ENCODE measurements around the gene ANKRD44.

DNA sequence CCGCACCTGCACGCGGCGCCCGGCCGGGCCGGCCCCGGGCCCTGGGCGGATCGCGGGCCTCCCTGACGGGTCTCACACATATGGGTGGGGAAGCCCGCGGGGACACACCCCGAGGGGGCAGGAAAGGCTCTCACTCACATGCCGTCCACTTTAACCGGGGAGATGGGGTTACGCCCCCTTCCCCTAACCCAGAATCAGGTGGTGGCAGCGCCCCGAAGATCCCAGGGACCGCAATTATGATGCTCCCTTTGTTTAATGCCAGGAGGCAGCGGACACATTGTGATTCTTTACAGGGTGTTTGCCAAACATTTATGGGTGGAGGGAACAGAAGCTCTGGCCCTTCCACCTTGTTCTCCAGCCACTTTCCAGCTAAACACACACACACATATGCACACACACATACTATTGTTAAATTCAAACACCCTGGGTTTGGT is 424 bp upstream of the ANKRD44 start:
- TF ChIP-seq REST (IDR thresholded peaks at IDR 0.05; ENCODE audit: insufficient read depth in 1 of 2, low read depth in 2 of 2, low read length in 1 of 2) (no peak), POLR2AphosphoS5 (IDR thresholded peaks at IDR 0.05; ENCODE audit: low read depth, low read length) (no peak), SIN3A (IDR thresholded peaks at IDR 0.05; ENCODE audit: borderline replicate concordance, insufficient read depth, low read depth, low read length) (no peak), TCF7L2 (IDR thresholded peaks at IDR 0.05; ENCODE audit: low read depth, low read length) (no peak)
- TF ChIP-seq, protein P1, sequence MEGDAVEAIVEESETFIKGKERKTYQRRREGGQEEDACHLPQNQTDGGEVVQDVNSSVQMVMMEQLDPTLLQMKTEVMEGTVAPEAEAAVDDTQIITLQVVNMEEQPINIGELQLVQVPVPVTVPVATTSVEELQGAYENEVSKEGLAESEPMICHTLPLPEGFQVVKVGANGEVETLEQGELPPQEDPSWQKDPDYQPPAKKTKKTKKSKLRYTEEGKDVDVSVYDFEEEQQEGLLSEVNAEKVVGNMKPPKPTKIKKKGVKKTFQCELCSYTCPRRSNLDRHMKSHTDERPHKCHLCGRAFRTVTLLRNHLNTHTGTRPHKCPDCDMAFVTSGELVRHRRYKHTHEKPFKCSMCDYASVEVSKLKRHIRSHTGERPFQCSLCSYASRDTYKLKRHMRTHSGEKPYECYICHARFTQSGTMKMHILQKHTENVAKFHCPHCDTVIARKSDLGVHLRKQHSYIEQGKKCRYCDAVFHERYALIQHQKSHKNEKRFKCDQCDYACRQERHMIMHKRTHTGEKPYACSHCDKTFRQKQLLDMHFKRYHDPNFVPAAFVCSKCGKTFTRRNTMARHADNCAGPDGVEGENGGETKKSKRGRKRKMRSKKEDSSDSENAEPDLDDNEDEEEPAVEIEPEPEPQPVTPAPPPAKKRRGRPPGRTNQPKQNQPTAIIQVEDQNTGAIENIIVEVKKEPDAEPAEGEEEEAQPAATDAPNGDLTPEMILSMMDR (IDR thresholded peaks at IDR 0.05): peak; percentile 23
